Activated B cell treated with CpG ODN at 0.5 μM for 24 hours (primary cell): ENCODE measurements around the gene SNRNP48. TPM values are rescaled to one million over a fixed set of nuclear protein-coding genes. Genes with fewer than 3 reads are reported as not detected.

Source experiments
- ATAC-seq: fragments of 200-7000 bp; cut with Tn5 transposase; one replicate; pipeline ENCODE4 v1.10.0; 2021; ENCODE audit warnings: low read depth, mild to moderate bottlenecking, moderate library complexity
- CTCF ChIA-PET: fragments of 350-600 bp; sonication (Branson Sonifier 250); formaldehyde crosslinking; loops from one replicate; lab custom pipeline; 2021; ENCODE audit warnings: antibody characterized with exemption; lab: Charles Lee
- POLR2A ChIA-PET: fragments of 350-600 bp; sonication (Branson Sonifier 250); formaldehyde crosslinking; loops from one replicate; lab custom pipeline; 2021; ENCODE audit warnings: antibody characterized with exemption; lab: Charles Lee
- DNase-seq: peaks from one replicate; pipeline ENCODE4 v3.0.0; 2022
- H3K27ac Mint-ChIP-seq: one replicate; pipeline ENCODE4 v1.8.0; 2020; ENCODE audit warnings: mixed read lengths
- H3K27me3 Mint-ChIP-seq: one replicate; pipeline ENCODE4 v1.8.0; 2021; ENCODE audit warnings: mixed read lengths
- H3K36me3 Mint-ChIP-seq: one replicate; pipeline ENCODE4 v1.8.0; 2021; ENCODE audit warnings: low read depth, mixed read lengths
- H3K4me1 Mint-ChIP-seq: one replicate; pipeline ENCODE4 v1.8.0; 2021; ENCODE audit warnings: mixed read lengths
- H3K4me3 Mint-ChIP-seq: one replicate; pipeline ENCODE4 v1.8.0; 2020; ENCODE audit warnings: mild to moderate bottlenecking, mixed read lengths
- H3K9me3 Mint-ChIP-seq: one replicate; pipeline ENCODE4 v1.8.0; 2020; ENCODE audit warnings: mixed read lengths
- CTCF ChIP-seq: fragments of 200-600 bp; IDR thresholded peaks from one replicate; pipeline ENCODE4 v1.8.0; 2022; ENCODE audit warnings: antibody characterized with exemption, mild to moderate bottlenecking
- intact Hi-C: fragments of 100-400 bp; cut with micrococcal nuclease; formaldehyde crosslinking; loops from one replicate; pipeline ENCODE4 v1.15.1; 2024
- total RNA-seq: library from RNA; stranded (reverse); gene quantifications from 2 replicates; pipeline ENCODE4 v1.2.3, GENCODE V29; 2022

SNRNP48 gene
- total RNA-seq, 1 donor from 2014 or later: 18.7 TPM

GRCh38 chr6:7546383-7546782 is 43.6 kb upstream of the SNRNP48 start:
- ChIA-PET CTCF (no interaction called here), POLR2A (no interaction called here)
- Mint-ChIP-seq H3K9me3 (no peaks in the 10 kb centered on the region), H3K36me3 (no peaks in the 10 kb centered on the region), H3K27ac (no peak overlapping the region), H3K4me1 (peaks cover 6% of the 10 kb centered on the region), H3K27me3 (peaks cover 31% of the 10 kb centered on the region), H3K4me3 (no peak overlapping the region)
- intact Hi-C loops: no loop called here
- DNase-seq (no peak), ATAC-seq (no peak)
- TF ChIP-seq CTCF: no peak

- Mint-ChIP-seq H3K27me3 (peaks cover 31% of the 10 kb centered on the region), H3K4me3 (no peak overlapping the region), H3K27ac (no peak overlapping the region), H3K4me1 (peaks cover 2% of the 10 kb centered on the region), H3K9me3 (no peaks in the 10 kb centered on the region), H3K36me3 (no peaks in the 10 kb centered on the region)
- POLR2A ChIA-PET: interaction anchor here (0.6 kb wide), 1 partner anchor 42 kb away, joined by 3 read pairs; no protein-coding TSS in a partner anchor
- no peak for ATAC-seq
- TF ChIP-seq CTCF: no peak
- DNase-seq: no peak
- CTCF ChIA-PET: no interaction called here
- intact Hi-C loops: no loop called here
Measured at GRCh38 chr6:7546896-7547295, 43.1 kb upstream of the SNRNP48 start.

- H3K36me3 Mint-ChIP-seq: no peaks in the 10 kb centered on the region
- H3K9me3 Mint-ChIP-seq: no peaks in the 10 kb centered on the region
- H3K27me3 Mint-ChIP-seq: peaks cover 31% of the 10 kb centered on the region
- DNase-seq (no peak), ATAC-seq (no peak)
- intact Hi-C loops: no loop called here
- CTCF ChIA-PET: no interaction called here
- POLR2A ChIA-PET: interaction anchor here (0.6 kb wide), 1 partner anchor 42 kb away, joined by 3 read pairs; no protein-coding TSS in a partner anchor
- TF ChIP-seq CTCF: no peak
- H3K27ac Mint-ChIP-seq: no peak overlapping the region
- peaks cover 2% of the 10 kb centered on the region for H3K4me1 Mint-ChIP-seq
- H3K4me3 Mint-ChIP-seq: no peak overlapping the region
Measured at GRCh38 chr6:7547315-7547714, 42.7 kb upstream of the SNRNP48 start.

GRCh38 chr6:7550433-7550801 is 39.6 kb upstream of the SNRNP48 start:
- intact Hi-C loops: no loop called here
- H3K27ac Mint-ChIP-seq: no peak overlapping the region
- ChIA-PET CTCF (no interaction called here), POLR2A (no interaction called here)
- H3K9me3 Mint-ChIP-seq: no peaks in the 10 kb centered on the region
- H3K36me3 Mint-ChIP-seq: no peaks in the 10 kb centered on the region
- H3K4me3 Mint-ChIP-seq: no peak overlapping the region
- peaks cover 23% of the 10 kb centered on the region for H3K27me3 Mint-ChIP-seq
- DNase-seq (no peak), ATAC-seq (no peak)
- no peaks in the 10 kb centered on the region for H3K4me1 Mint-ChIP-seq
- no peak for TF ChIP-seq CTCF

GRCh38 chr6:7554533-7555275 is 35.3 kb upstream of the SNRNP48 start:
- ChIA-PET POLR2A (no interaction called here), CTCF (no interaction called here)
- Mint-ChIP-seq H3K36me3 (no peaks in the 10 kb centered on the region), H3K27ac (no peak overlapping the region), H3K9me3 (no peaks in the 10 kb centered on the region), H3K27me3 (peaks cover 24% of the 10 kb centered on the region), H3K4me1 (no peaks in the 10 kb centered on the region), H3K4me3 (no peak overlapping the region)
- intact Hi-C loops: no loop called here
- DNase-seq: no peak
- no peak for ATAC-seq
- TF ChIP-seq CTCF: no peak
